H9 (cell line): Measurements from ENCODE around the gene ATP6V0B. TPM values are rescaled to one million over a fixed set of nuclear protein-coding genes. Genes with fewer than 3 reads are reported as not detected.

Experiments used
- DNase-seq: peaks from one replicate; pipeline ENCODE4 v3.0.0-alpha.2; 2017
- H2AFZ ChIP-seq: one replicate; pipeline ENCODE4 v1.6.1; 2013; ENCODE audit warnings: mild to moderate bottlenecking, low read length, control low read depth, moderate library complexity
- H2AK5ac ChIP-seq: 2 replicates; pipeline ENCODE4 v1.6.1; 2013; ENCODE audit warnings: low read length, control low read depth, mixed read lengths; ENCODE audit not compliant: insufficient read length
- H2BK120ac ChIP-seq: one replicate; pipeline ENCODE4 v1.6.1; 2013; ENCODE audit warnings: low read depth, mild to moderate bottlenecking, low read length, control low read depth, inconsistent platforms; ENCODE audit not compliant: poor library complexity, severe bottlenecking
- H2BK12ac ChIP-seq: 2 replicates; pipeline ENCODE4 v1.6.1; 2013; ENCODE audit warnings: low read length, control low read depth, mixed read lengths, low read depth; ENCODE audit not compliant: insufficient read length
- H2BK15ac ChIP-seq: 2 replicates; pipeline ENCODE4 v1.6.1; 2013; ENCODE audit warnings: low read depth, low read length, control low read depth
- H2BK20ac ChIP-seq: one replicate; pipeline ENCODE4 v1.6.1; 2013; ENCODE audit warnings: low read depth, mild to moderate bottlenecking, low read length, control low read depth, inconsistent platforms; ENCODE audit not compliant: poor library complexity, severe bottlenecking
- H2BK5ac ChIP-seq: 2 replicates; pipeline ENCODE4 v1.6.1; 2013; ENCODE audit warnings: low read length, control low read depth, mixed read lengths; ENCODE audit not compliant: insufficient read length
- H3K14ac ChIP-seq: 2 replicates; pipeline ENCODE4 v1.6.1; 2013; ENCODE audit warnings: low read length, control low read depth; ENCODE audit not compliant: insufficient read depth
- H3K18ac ChIP-seq: 2 replicates; pipeline ENCODE4 v1.6.1; 2013; ENCODE audit warnings: low read depth, mild to moderate bottlenecking, mixed read lengths, low read length, control low read depth; ENCODE audit not compliant: insufficient read length
- H3K23ac ChIP-seq: 2 replicates; pipeline ENCODE4 v1.6.1; 2013; ENCODE audit warnings: low read length, control low read depth, mixed read lengths, low read depth; ENCODE audit not compliant: insufficient read length
- H3K23me2 ChIP-seq: 2 replicates; pipeline ENCODE4 v1.6.1; 2013; ENCODE audit warnings: low read depth, mild to moderate bottlenecking, mixed read lengths, low read length, control low read depth; ENCODE audit not compliant: insufficient read length, poor library complexity, severe bottlenecking
- H3K27ac ChIP-seq: 2 replicates; pipeline ENCODE4 v1.5.1; 2013; ENCODE audit warnings: low read length, control low read depth, mixed read lengths, low read depth; ENCODE audit not compliant: insufficient read length
- H3K27me3 ChIP-seq: 2 replicates; pipeline ENCODE4 v1.6.1; 2013; ENCODE audit warnings: low read length, control low read depth, inconsistent platforms; ENCODE audit not compliant: insufficient read depth
- H3K4ac ChIP-seq: 2 replicates; pipeline ENCODE4 v1.6.1; 2013; ENCODE audit warnings: low read depth, mild to moderate bottlenecking, control low read depth, inconsistent platforms, low read length, moderate library complexity
- H3K4me1 ChIP-seq: 2 replicates; pipeline ENCODE4 v1.6.1; 2013; ENCODE audit warnings: low read length, control low read depth, inconsistent platforms; ENCODE audit not compliant: insufficient read depth
- H3K4me2 ChIP-seq: 2 replicates; pipeline ENCODE4 v1.6.1; 2013; ENCODE audit warnings: low read length, control low read depth, mixed read lengths; ENCODE audit not compliant: insufficient read length, insufficient read depth
- H3K56ac ChIP-seq: 2 replicates; pipeline ENCODE4 v1.6.1; 2013; ENCODE audit warnings: low read depth, mild to moderate bottlenecking, mixed read lengths, low read length, control low read depth; ENCODE audit not compliant: insufficient read length
- H3K79me1 ChIP-seq: 2 replicates; pipeline ENCODE4 v1.6.1; 2013; ENCODE audit warnings: low read depth, mild to moderate bottlenecking, moderate library complexity, low read length, control low read depth, inconsistent platforms; ENCODE audit not compliant: insufficient read depth, poor library complexity, severe bottlenecking
- H3K79me2 ChIP-seq: 2 replicates; pipeline ENCODE4 v1.6.1; 2013; ENCODE audit warnings: low read length, control low read depth, inconsistent platforms; ENCODE audit not compliant: insufficient read depth
- H3K9ac ChIP-seq: 2 replicates; pipeline ENCODE4 v1.6.1; 2013; ENCODE audit warnings: low read length, control low read depth, mixed read lengths; ENCODE audit not compliant: insufficient read length; ENCODE audit errors: extremely low read depth
- H3K9me3 ChIP-seq: one replicate; pipeline ENCODE4 v1.6.1; 2013; ENCODE audit warnings: low read depth, low read length, inconsistent platforms; ENCODE audit not compliant: control insufficient read depth
- H3T11ph ChIP-seq: one replicate; pipeline ENCODE4 v1.6.1; 2013; ENCODE audit warnings: mild to moderate bottlenecking, low read length, control low read depth, inconsistent platforms
- H4K20me1 ChIP-seq: one replicate; pipeline ENCODE4 v1.6.1; 2013; ENCODE audit not compliant: control insufficient read depth, insufficient read length, insufficient read depth
- H4K5ac ChIP-seq: 2 replicates; pipeline ENCODE4 v1.6.1; 2013; ENCODE audit warnings: low read depth, mild to moderate bottlenecking, mixed read lengths, low read length, control low read depth; ENCODE audit not compliant: insufficient read length
- H4K8ac ChIP-seq: replicated peaks from 2 replicates; pipeline ENCODE4 v1.6.1; 2013; ENCODE audit warnings: low read length, control low read depth, mixed read lengths, low read depth; ENCODE audit not compliant: insufficient read length
- H4K91ac ChIP-seq: 2 replicates; pipeline ENCODE4 v1.6.1; 2013; ENCODE audit warnings: low read depth, mild to moderate bottlenecking, moderate library complexity, mixed read lengths, low read length, control low read depth; ENCODE audit not compliant: insufficient read length
- H3K27ac Mint-ChIP-seq, 3 experiments: 2 replicates in 2 of 3; 3 replicates in 1 of 3; pipeline ENCODE4 v1.8.0; 2020 to 2021; ENCODE audit warnings: mixed read lengths in 3 of 3, mild to moderate bottlenecking in 1 of 3, moderate library complexity in 1 of 3
- H3K27me3 Mint-ChIP-seq: 2 replicates; pipeline ENCODE4 v1.8.0; 2021; ENCODE audit warnings: low read depth, mild to moderate bottlenecking, moderate library complexity, mixed read lengths
- H3K36me3 Mint-ChIP-seq, 3 experiments: 2 replicates in 2 of 3; 3 replicates in 1 of 3; pipeline ENCODE4 v1.8.0; 2020 to 2021; ENCODE audit warnings: low read depth in 3 of 3, mixed read lengths in 3 of 3; ENCODE audit not compliant: insufficient read depth in 1 of 3
- H3K4me1 Mint-ChIP-seq, 2 experiments: 2 replicates each; pipeline ENCODE4 v1.8.0; 2020; ENCODE audit warnings: mixed read lengths in 2 of 2
- H3K4me3 Mint-ChIP-seq, 2 experiments: 2 replicates in 1 of 2; 3 replicates in 1 of 2; pipeline ENCODE4 v1.8.0; 2020 to 2021; ENCODE audit warnings: mild to moderate bottlenecking in 2 of 2, mixed read lengths in 2 of 2, moderate library complexity in 1 of 2
- H3K9me3 Mint-ChIP-seq, 2 experiments: 2 replicates in 1 of 2; 3 replicates in 1 of 2; pipeline ENCODE4 v1.8.0; 2020; ENCODE audit warnings: mild to moderate bottlenecking in 2 of 2, mixed read lengths in 2 of 2, moderate library complexity in 1 of 2
- CTCF ChIP-seq: fragments of 200-600 bp; sonication (generic); conservative IDR thresholded peaks from 3 replicates; pipeline ENCODE4 v1.8.0; 2021; ENCODE audit warnings: antibody characterized with exemption, mild to moderate bottlenecking
- WGBS: extraction: QIAGEN DNeasy Blood & Tissue Kit; methylation state at CpG from one replicate; pipeline ENCODE4 v1.1.7; 2013; ENCODE audit warnings: missing lambda C conversion rate, low lambda C conversion rate, mixed read lengths; ENCODE audit not compliant: insufficient read length; ENCODE audit errors: extremely low coverage; 5-methylcytosine and 5-hydroxymethylcytosine counted together
- total RNA-seq: library from RNA; stranded (reverse); gene quantifications from 2 replicates; pipeline ENCODE4 v1.2.1, GENCODE V29; 2021

The ATP6V0B gene
- total RNA-seq, 1 experiment from 2014 or later, result 131 TPM

DNA sequence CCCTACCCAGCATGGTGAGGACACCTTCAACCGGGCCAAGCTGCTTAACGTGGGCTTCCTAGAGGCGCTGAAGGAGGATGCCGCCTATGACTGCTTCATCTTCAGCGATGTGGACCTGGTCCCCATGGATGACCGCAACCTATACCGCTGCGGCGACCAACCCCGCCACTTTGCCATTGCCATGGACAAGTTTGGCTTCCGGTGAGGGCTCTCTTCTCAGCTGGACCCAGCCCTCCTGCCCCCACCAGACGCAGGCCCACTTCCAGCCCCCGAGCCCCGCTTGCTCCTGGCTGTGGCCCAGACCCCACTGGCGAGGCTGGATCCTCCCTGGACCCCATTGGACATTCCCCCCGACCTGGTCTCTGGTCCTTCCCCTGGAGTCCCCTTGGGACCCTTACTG lies 10.1 kb downstream of the ATP6V0B start:
- no peak overlapping the region for H3K56ac ChIP-seq
- no peak overlapping the region for H2AK5ac ChIP-seq
- no peaks in the 10 kb centered on the region; the same call in none of the 2 replicates for H3K27me3 Mint-ChIP-seq
- no peak overlapping the region for H3K27ac ChIP-seq
- no peak overlapping the region for H4K5ac ChIP-seq
- no peak overlapping the region for H2BK120ac ChIP-seq
- no peak overlapping the region for H2BK15ac ChIP-seq
- no peak overlapping the region for H2AFZ ChIP-seq
- no CpG with 5 or more reads among the region's 16 CpGs for WGBS
- H4K91ac ChIP-seq, result no peak overlapping the region
- peaks cover 15 to 49% (median 47%) of the 10 kb centered on the region in 3 experiments; a peak in 6 of 7 replicates for H3K36me3 Mint-ChIP-seq
- no peak for TF ChIP-seq CTCF
- H3K9ac ChIP-seq, result no peak overlapping the region
- H2BK20ac ChIP-seq, result no peak overlapping the region
- no peak overlapping the region for H3K14ac ChIP-seq
- no peaks in the 10 kb centered on the region for H4K20me1 ChIP-seq
- peaks cover 9% of the 10 kb centered on the region in 2 experiments for H3K4me1 Mint-ChIP-seq
- DNase-seq, result no peak
- no peak overlapping the region for H3K23ac ChIP-seq
- no peak overlapping the region for H4K8ac ChIP-seq
- H3K27me3 ChIP-seq, result no peaks in the 10 kb centered on the region
- H3T11ph ChIP-seq, result no peak overlapping the region
- H3K4me3 Mint-ChIP-seq, result no peak overlapping the region
- H3K9me3 Mint-ChIP-seq, result no peaks in the 10 kb centered on the region; a peak in 1 of 5 replicates
- no peak overlapping the region for H2BK12ac ChIP-seq
- peaks cover 3% of the 10 kb centered on the region; the same call in 1 of the 2 replicates for H3K4me1 ChIP-seq
- no peaks in the 10 kb centered on the region for H3K9me3 ChIP-seq
- H3K4me2 ChIP-seq, result no peak overlapping the region
- no peak overlapping the region for H2BK5ac ChIP-seq
- H3K79me1 ChIP-seq, result no peaks in the 10 kb centered on the region
- H3K4ac ChIP-seq, result no peak overlapping the region
- no peak overlapping the region for H3K27ac Mint-ChIP-seq
- H3K79me2 ChIP-seq, result no peaks in the 10 kb centered on the region; the same call in 1 of the 2 replicates
- peaks cover 3% of the 10 kb centered on the region for H3K23me2 ChIP-seq
- H3K18ac ChIP-seq, result no peak overlapping the region
